Adrenal gland (tissue), 12 donors: ENCODE data around the gene BABAM2. TPM values are rescaled to one million over a fixed set of nuclear protein-coding genes. Genes with fewer than 3 reads are reported as not detected.
A peak's percentile ranks its signal among the peaks of the same experiment; 100 is the strongest.

Experiments used
- DNase-seq, 7 donors: peaks; one replicate each; pipeline ENCODE4 v3.0.0-alpha.2; 2019 to 2020
- H3K27ac ChIP-seq, 5 donors: fragments of 200-600 bp; sonication (generic) in 4 of 5; 1 replicate in 3 of 5; 2 replicates in 2 of 5; pipeline versions ENCODE4 v1.5.1 to v1.8.0; 2016 to 2020; ENCODE audit warnings: mild to moderate bottlenecking in 1 of 5
- H3K27me3 ChIP-seq: fragments of 200-600 bp; 2 replicates; pipeline ENCODE4 v1.8.0; 2021
- H3K36me3 ChIP-seq, 2 donors: fragments of 200-600 bp; replicated peaks in 1 of 2; 1 replicate in 1 of 2; 2 replicates in 1 of 2; pipeline versions ENCODE4 v1.5.1 to v1.8.0; 2018 to 2022
- H3K4me1 ChIP-seq, 2 donors: fragments of 200-600 bp; replicated peaks in 1 of 2; 1 replicate in 1 of 2; 2 replicates in 1 of 2; pipeline versions ENCODE4 v1.5.1 to v1.8.0; 2018 to 2021
- H3K4me3 ChIP-seq, 4 donors: fragments of 200-600 bp; sonication (generic) in 3 of 4; one replicate each; pipeline ENCODE4 v1.5.1; 2016 to 2018
- H3K9me3 ChIP-seq, 3 donors: fragments of 200-600 bp; sonication (generic) in 1 of 3; replicated peaks in 1 of 3; 1 replicate in 2 of 3; 2 replicates in 1 of 3; pipeline versions ENCODE4 v1.5.1 to v1.8.0; 2016 to 2021
- POLR2A ChIP-seq, 2 donors: fragments of 450-650 bp; IDR thresholded peaks; one replicate each; pipeline ENCODE4 v1.6.1; 2017; ENCODE audit warnings: antibody characterized with exemption in 2 of 2, mild to moderate bottlenecking in 2 of 2, moderate library complexity in 1 of 2
- WGBS, 4 donors: extraction: QIAGEN DNeasy Blood & Tissue Kit in 2 of 4; methylation state at CpG; one replicate each; pipeline versions ENCODE4 v1.1.5 to v1.1.7; 2013 to 2017; 5-methylcytosine and 5-hydroxymethylcytosine counted together
- intact Hi-C, 2 donors: fragments of 100-400 bp; cut with DNase I; formaldehyde crosslinking; loops; one replicate each; pipeline versions ENCODE4 v1.14.1 to v1.15.0; 2022 to 2023
- polyA plus RNA-seq, 3 donors: library from polyadenylated mRNA; stranded (reverse); fragments of 200-250 nt in 2 of 3; fragments of 350-450 nt in 1 of 3; fragmentation: Illumina TruSeq in 1 of 3; extraction: RNeasy Lipid Tissue Mini Kit (QIAGEN cat#74804) in 1 of 3; gene quantifications; one replicate each; pipeline ENCODE4 v1.2.3, GENCODE V29; 2013 to 2014
- total RNA-seq, 9 donors: library from RNA; depleted of rRNA in 4 of 9; stranded (reverse); fragments of >200 nt in 4 of 9; fragments of 120-200 nt in 1 of 9; fragmentation: NEBNext Ultra II Directional in 1 of 9; extraction: Animal tissue kit (Norgen Biotek cat#: 25700) in 1 of 9; gene quantifications; one replicate each; pipeline versions ENCODE4 v1.1.0 to v1.2.4, GENCODE V29; 2013 to 2023
- TF ChIP-seq, protein P1 (sequence below), 6 experiments: fragments of 450-650 bp in 4 of 6; fragments of 200-600 bp in 2 of 6; sonication (generic) in 1 of 6; IDR thresholded peaks; 1 replicate in 5 of 6; 2 replicates in 1 of 6; pipeline versions ENCODE4 v1.5.1 to v1.8.0; 2016 to 2021; ENCODE audit warnings: antibody characterized with exemption in 6 of 6, mild to moderate bottlenecking in 2 of 6, moderate library complexity in 1 of 6
- donor health status: healthy with polysubstance abuse.
- donor health status: Bipolar disorder and iron deficiency.
- donor health status: DM: yes; HTN: yes; CAD: no.
- donor health status: DM: no; HTN: no; CAD: no.
- donor health status: DM: no; HTN: no; CAD: no.
- donor health status: DM: yes; HTN: yes; CAD: no.

The BABAM2 gene
- total and polyA plus RNA-seq, 12 donors: 88.2 to 925 (median 357) TPM

GRCh38 chr2:27915874-27916273 lies 25.3 kb downstream of the BABAM2 start:
- Histone ChIP-seq H3K4me1 (peaks cover 44 to 82% of the 10 kb centered on the region in 2 donors), H3K27me3 (no peaks in the 10 kb centered on the region), H3K36me3 (no peaks in the 10 kb centered on the region), H3K27ac (peak overlapping the region; percentile 63 to 89 (median 80)), H3K4me3 (no peak overlapping the region), H3K9me3 (no peaks in the 10 kb centered on the region)
- intact Hi-C loops: no loop called here
- no peak for DNase-seq
- TF ChIP-seq POLR2A (IDR thresholded peaks at IDR 0.05): no peak
- TF ChIP-seq, protein P1, sequence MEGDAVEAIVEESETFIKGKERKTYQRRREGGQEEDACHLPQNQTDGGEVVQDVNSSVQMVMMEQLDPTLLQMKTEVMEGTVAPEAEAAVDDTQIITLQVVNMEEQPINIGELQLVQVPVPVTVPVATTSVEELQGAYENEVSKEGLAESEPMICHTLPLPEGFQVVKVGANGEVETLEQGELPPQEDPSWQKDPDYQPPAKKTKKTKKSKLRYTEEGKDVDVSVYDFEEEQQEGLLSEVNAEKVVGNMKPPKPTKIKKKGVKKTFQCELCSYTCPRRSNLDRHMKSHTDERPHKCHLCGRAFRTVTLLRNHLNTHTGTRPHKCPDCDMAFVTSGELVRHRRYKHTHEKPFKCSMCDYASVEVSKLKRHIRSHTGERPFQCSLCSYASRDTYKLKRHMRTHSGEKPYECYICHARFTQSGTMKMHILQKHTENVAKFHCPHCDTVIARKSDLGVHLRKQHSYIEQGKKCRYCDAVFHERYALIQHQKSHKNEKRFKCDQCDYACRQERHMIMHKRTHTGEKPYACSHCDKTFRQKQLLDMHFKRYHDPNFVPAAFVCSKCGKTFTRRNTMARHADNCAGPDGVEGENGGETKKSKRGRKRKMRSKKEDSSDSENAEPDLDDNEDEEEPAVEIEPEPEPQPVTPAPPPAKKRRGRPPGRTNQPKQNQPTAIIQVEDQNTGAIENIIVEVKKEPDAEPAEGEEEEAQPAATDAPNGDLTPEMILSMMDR (IDR thresholded peaks at IDR 0.05): no peak

DNA sequence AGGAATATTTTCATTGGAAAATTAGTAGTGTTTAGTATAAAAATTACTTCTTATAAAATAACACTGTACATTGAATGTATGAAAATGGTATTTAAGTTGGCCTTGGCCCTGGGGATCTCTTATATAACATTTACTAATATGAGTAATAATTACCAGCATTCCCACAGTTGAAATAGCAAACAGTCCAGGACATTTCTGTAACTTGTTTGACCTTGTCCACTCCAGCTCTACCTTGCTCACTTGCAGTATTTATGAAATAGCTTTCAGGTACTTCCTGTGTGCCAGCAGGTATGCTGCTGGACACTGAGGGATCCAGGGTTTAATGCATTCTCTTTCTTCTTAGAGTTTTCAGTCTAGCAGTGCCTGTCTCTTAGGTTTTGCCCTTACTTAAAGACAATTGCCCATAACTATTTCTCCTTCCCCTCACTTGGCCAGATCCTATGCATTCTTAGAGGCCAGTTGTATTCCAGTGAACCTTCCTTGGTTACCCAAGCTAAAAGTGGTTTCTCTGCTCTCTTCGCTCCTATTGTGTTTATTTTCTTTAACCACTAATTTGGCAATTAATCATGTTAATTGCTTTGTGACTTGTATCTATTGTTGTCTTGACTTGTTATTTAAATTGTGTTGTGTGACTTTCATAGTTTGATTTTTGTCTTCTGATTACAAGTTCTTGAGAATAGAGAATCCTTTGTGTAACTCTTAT lies 25.9 kb downstream of the BABAM2 start:
- Histone ChIP-seq H3K27ac (peak overlapping the region; percentile 41 to 89 (median 80)), H3K4me3 (no peak overlapping the region), H3K9me3 (no peaks in the 10 kb centered on the region), H3K27me3 (no peaks in the 10 kb centered on the region), H3K4me1 (peaks cover 46 to 82% of the 10 kb centered on the region in 2 donors), H3K36me3 (no peaks in the 10 kb centered on the region)
- WGBS, 4 donors: 77 to 95% (median 88%) methylated on average over 1 of the region's 1 CpG
- no peak for DNase-seq
- intact Hi-C loops: no loop called here
- TF ChIP-seq POLR2A (IDR thresholded peaks at IDR 0.05): no peak
- TF ChIP-seq, protein P1 (IDR thresholded peaks at IDR 0.05): no peak

- Histone ChIP-seq H3K9me3 (no peaks in the 10 kb centered on the region), H3K4me1 (peaks cover 32 to 62% of the 10 kb centered on the region in 2 donors), H3K27ac (peak overlapping the region; percentile 31 to 74 (median 67)), H3K36me3 (no peaks in the 10 kb centered on the region), H3K4me3 (no peak overlapping the region), H3K27me3 (no peaks in the 10 kb centered on the region)
- DNase-seq: no peak
- WGBS, 4 donors: 8 to 29% (median 14%) methylated on average over 3 to 4 of the region's 4 CpGs
- intact Hi-C loops: no loop called here
- TF ChIP-seq, protein P1 (IDR thresholded peaks at IDR 0.05): no peak
- TF ChIP-seq POLR2A (IDR thresholded peaks at IDR 0.05): no peak
Measured at GRCh38 chr2:27920148-27920885, 29.8 kb downstream of the BABAM2 start.

- intact Hi-C loops: no loop called here
- TF ChIP-seq, protein P1 (IDR thresholded peaks at IDR 0.05): no peak
- TF ChIP-seq POLR2A (IDR thresholded peaks at IDR 0.05): no peak
- no peaks in the 10 kb centered on the region for H3K36me3 ChIP-seq
- peak overlapping the region in 3 of 5 donors; percentile 51 to 73 (median 62) for H3K27ac ChIP-seq
- no peaks in the 10 kb centered on the region for H3K27me3 ChIP-seq
- no peaks in the 10 kb centered on the region for H3K9me3 ChIP-seq
- H3K4me3 ChIP-seq: no peak overlapping the region
- 93 to 98% (median 96%) methylated on average over 2 of the region's 2 CpGs for WGBS, 4 donors
- no peak for DNase-seq
- H3K4me1 ChIP-seq: peaks cover 22 to 51% of the 10 kb centered on the region in 2 donors
Measured at GRCh38 chr2:27921424-27921823, 30.9 kb downstream of the BABAM2 start.
